KOPT-K1 (cell line): ENCODE results near the gene TP53RK.

Experiments
- H3K27ac ChIP-seq: fragments of 200-600 bp; sonication (generic); 2 replicates; pipeline ENCODE4 v1.5.1; 2016; ENCODE audit warnings: antibody characterized with exemption, mild to moderate bottlenecking, low read depth, low read length; ENCODE audit not compliant: poor library complexity, severe bottlenecking
- H3K36me3 ChIP-seq: fragments of 200-600 bp; sonication (generic); 2 replicates; pipeline ENCODE4 v1.5.1; 2017; ENCODE audit warnings: antibody characterized with exemption, mild to moderate bottlenecking, low read length, moderate library complexity; ENCODE audit not compliant: insufficient read depth
- H3K9me3 ChIP-seq: fragments of 200-600 bp; sonication (generic); 2 replicates; pipeline ENCODE4 v1.5.1; 2017; ENCODE audit warnings: antibody characterized with exemption, low read length, mild to moderate bottlenecking; ENCODE audit not compliant: insufficient read depth, poor library complexity, severe bottlenecking

Gene TP53RK

DNA sequence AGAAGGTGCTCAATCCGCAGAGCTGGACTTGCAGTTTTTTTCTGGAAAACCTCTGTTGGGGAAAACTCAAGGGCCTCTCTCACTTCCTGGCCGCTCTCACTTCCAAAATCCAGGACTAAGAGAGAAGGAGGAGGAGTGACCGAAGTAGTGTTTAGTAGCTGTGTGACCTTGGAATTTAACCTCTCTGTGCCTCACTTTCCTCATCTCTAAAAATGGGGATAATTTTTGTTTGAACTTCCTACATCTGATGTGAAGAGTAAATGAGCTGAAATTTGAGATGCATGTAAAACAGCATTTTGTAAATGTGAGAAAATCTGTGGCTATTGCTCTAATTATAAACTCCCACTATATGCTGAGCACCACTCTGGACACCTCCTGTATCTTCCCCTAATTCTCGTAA, 43.1 kb downstream of the TP53RK start:
- Histone ChIP-seq H3K27ac (no peak overlapping the region), H3K36me3 (no peaks in the 10 kb centered on the region)

GRCh38 chr20:46644733-46645132, 44.5 kb downstream of the TP53RK start:
- no peaks in the 10 kb centered on the region for H3K36me3 ChIP-seq
- H3K27ac ChIP-seq: no peak overlapping the region
- no peaks in the 10 kb centered on the region for H3K9me3 ChIP-seq

More for the DNA sequence above, 43.1 kb downstream of the TP53RK start:
- no peaks in the 10 kb centered on the region for H3K9me3 ChIP-seq

GRCh38 chr20:46644160-46644559, 45.1 kb downstream of the TP53RK start:
- H3K27ac ChIP-seq: no peak overlapping the region
- no peaks in the 10 kb centered on the region for H3K36me3 ChIP-seq
- H3K9me3 ChIP-seq: no peaks in the 10 kb centered on the region

- Histone ChIP-seq H3K27ac (no peak overlapping the region), H3K9me3 (no peaks in the 10 kb centered on the region), H3K36me3 (no peaks in the 10 kb centered on the region)
Observed at GRCh38 chr20:46642969-46643343, 46.3 kb downstream of the TP53RK start.

DNA sequence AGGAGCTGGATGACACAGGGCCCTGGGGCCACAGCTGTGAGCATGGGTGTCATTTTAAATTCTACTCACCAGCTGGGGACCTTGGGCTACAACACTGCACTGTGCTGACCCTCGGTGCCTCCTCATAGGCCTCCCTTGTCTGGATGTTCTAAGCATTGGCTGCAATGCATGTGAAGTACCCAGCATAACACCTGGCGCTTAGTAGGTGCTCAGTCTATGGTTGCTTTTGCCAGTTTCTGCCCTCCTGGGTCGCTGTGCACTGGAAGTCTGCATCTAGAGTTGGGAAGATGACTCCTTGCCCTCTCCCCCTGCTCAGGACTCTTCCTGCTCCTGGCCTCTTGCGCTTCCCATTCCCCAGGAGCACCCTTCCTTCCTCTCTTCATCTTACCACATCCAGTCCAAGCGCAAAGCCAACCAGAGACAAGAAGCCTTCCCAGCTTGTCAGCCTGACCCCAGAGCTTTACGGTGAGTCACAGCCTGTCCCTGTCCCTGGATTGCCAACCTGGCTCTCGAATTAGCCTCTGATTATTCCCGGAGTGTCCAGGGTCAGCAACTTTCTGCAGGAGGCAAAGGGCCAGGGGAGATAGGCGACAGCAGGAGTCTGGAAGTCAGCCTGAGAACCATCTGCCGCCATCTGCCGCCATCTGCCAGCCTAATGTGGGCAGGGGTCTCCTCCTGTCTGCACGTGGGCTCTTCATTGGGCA, 46.8 kb downstream of the TP53RK start:
- Histone ChIP-seq H3K36me3 (no peaks in the 10 kb centered on the region), H3K9me3 (no peaks in the 10 kb centered on the region), H3K27ac (no peak overlapping the region)

- no peaks in the 10 kb centered on the region for H3K36me3 ChIP-seq
- H3K9me3 ChIP-seq: no peaks in the 10 kb centered on the region
- H3K27ac ChIP-seq: no peak overlapping the region
Observed at GRCh38 chr20:46641424-46641823, 47.8 kb downstream of the TP53RK start.

DNA sequence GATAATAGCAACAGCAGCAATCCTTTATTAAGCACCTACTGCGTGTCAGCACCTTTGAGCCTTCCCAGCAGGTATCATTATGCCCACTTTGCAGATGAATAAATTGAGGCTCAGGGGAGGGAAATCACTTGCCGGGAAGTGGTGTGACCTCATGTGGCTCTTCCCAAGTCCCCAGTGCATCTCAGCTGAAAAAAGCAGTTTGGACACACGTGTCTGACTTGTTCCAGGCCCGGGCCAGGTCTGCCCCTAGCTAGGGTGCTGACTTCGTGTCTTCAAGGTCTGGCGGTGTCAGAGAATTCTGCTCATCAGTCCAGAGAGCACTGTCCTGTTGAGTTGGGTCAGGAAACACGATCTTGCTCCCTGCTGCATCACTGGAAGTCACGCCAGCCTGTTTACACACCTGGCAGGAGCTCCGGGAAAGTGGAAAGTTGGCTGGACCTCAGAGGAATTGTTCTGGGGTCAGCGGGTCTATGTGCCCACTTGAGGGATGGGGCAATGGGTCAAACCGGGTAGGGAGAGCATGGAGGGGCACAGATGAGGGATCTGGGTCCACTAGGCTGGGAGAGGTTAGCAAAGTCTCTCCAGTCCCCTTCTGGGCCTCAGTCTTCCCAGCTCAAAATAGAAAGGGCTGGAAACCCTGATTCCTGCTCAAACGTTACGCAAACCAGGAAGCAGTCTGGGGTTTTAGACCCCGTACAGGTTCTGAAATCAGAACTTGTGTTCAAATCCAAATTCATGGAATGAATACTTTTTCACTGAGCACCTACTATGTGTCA, 48.5 kb downstream of the TP53RK start:
- Histone ChIP-seq H3K9me3 (no peaks in the 10 kb centered on the region), H3K36me3 (no peaks in the 10 kb centered on the region), H3K27ac (no peak overlapping the region)

DNA sequence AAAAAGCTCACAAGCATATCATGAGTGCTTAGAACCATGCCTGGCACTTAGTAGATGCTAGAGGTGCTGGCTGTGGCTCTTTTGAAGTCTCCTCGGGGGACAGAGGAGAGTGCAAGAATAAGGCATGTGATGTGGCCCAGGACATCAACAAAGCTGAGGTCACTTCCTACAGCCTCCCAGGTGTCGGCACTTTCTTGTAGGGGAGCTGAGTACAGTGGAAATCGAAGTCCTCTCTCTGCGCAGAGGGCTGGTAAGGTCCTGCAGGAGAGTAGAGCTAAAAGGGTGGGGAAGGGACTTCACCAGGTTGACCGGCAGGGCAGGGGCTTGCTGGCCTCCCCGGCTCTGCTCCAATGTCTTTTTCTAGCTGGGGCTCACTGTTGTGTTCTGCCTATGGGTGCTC, 49.2 kb downstream of the TP53RK start:
- H3K27ac ChIP-seq: no peak overlapping the region
- no peaks in the 10 kb centered on the region for H3K9me3 ChIP-seq
- H3K36me3 ChIP-seq: no peaks in the 10 kb centered on the region

DNA sequence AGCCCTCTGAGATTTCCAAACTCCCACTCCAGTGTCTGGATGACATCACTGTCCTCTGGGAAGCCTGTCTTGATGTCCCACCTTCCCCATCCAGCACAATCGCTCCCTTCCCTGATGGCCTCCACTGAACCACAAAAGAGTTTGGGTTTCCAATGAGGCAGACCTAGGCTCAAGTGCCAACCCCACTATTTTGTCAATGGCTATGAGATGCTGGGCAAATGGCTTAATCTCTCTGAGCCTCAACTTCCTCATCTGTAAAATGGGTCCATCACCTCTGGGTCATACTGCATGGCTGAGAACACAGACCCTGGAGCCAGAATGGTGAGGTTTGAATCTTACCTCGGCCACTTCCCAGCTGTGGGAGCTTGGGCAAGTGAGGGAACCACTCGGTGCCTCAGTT, 49.7 kb downstream of the TP53RK start:
- Histone ChIP-seq H3K27ac (no peak overlapping the region), H3K36me3 (no peaks in the 10 kb centered on the region), H3K9me3 (no peaks in the 10 kb centered on the region)

GRCh38 chr20:46638898-46639274, 50.4 kb downstream of the TP53RK start:
- H3K36me3 ChIP-seq: no peaks in the 10 kb centered on the region
- H3K27ac ChIP-seq: no peak overlapping the region
- H3K9me3 ChIP-seq: no peaks in the 10 kb centered on the region

- no peak overlapping the region for H3K27ac ChIP-seq
- H3K9me3 ChIP-seq: no peaks in the 10 kb centered on the region
- no peaks in the 10 kb centered on the region for H3K36me3 ChIP-seq
Observed at GRCh38 chr20:46638134-46638897, 50.9 kb downstream of the TP53RK start.

- Histone ChIP-seq H3K27ac (no peak overlapping the region), H3K9me3 (no peaks in the 10 kb centered on the region), H3K36me3 (no peaks in the 10 kb centered on the region)
Observed at GRCh38 chr20:46637427-46638133, 51.7 kb downstream of the TP53RK start.

- H3K27ac ChIP-seq: no peak overlapping the region
- H3K9me3 ChIP-seq: no peaks in the 10 kb centered on the region
- no peaks in the 10 kb centered on the region for H3K36me3 ChIP-seq
Observed at GRCh38 chr20:46637020-46637419, 52.2 kb downstream of the TP53RK start.

DNA sequence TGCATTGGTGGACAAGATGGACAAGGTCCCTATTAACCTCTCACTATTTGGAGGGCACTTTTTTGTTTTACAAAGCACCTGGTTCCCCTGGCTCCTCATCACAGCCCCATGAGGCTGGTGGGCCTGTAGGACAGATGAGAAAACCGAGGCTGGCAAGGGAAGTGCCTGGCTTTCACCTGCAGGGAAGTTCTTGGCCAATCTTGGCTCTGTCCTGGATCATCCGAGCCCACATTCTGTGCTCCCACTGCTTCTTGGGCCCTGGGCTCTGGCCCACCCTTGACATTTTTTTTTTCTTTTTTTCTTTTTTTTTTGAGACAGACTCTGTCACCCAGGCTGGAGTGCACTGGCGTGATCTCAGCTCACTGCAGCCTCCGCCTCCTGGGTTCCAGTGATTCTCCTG, 52.7 kb downstream of the TP53RK start:
- Histone ChIP-seq H3K9me3 (no peaks in the 10 kb centered on the region), H3K36me3 (no peaks in the 10 kb centered on the region), H3K27ac (no peak overlapping the region)
